GM18858 (cell line): ENCODE results near the gene CRYZL1.
"Not testable (repeated sequence)": the region's sequence is repeated elsewhere in the genome, so short reads cannot be mapped to it uniquely, and the experiment has no call there.

Source experiments
- ATAC-seq: cut with Tn5 transposase; IDR thresholded peaks from one replicate; pipeline ENCODE4 v1.9.1; 2021; ENCODE audit not compliant: unreplicated experiment

The CRYZL1 gene

DNA sequence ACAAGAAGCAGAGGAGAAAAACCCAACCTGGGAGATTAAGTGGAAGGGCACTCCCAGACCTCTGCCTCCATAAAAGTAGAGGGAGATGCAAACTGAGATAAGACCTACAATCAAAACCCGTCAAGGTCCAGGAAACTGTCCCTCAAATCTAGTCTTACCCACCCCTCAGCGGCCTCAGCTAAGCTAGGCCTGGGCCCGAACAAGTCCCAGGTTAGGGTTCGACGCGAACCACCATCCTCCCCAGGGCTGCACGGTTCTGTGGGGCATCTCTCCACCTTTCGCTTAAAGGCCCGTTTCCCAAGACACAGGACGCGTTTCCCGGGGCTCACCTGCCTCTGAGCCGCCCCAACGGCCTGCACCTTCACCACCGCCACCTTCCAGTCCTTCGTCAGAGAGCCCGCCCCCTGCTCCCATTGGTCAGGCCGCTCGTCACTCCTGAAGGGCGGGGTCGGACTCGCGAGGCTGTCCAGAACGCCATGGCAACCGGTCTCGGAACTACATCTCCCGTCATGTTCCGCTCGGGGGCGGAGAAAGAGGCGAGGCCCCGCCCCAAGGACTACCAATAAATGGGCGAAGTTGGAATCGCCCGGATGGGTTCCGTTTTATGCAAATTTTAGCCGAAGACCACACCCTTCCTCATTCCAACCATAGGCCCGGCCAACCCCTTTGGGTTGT, at the start of gene CRYZL1:
CRYZL1 (minus strand) TSS at position 390 of the 675 bp plus-strand sequence. CDS start 10,190 bp downstream, outside the sequence.
- ATAC-seq = peak; percentile 79

DNA sequence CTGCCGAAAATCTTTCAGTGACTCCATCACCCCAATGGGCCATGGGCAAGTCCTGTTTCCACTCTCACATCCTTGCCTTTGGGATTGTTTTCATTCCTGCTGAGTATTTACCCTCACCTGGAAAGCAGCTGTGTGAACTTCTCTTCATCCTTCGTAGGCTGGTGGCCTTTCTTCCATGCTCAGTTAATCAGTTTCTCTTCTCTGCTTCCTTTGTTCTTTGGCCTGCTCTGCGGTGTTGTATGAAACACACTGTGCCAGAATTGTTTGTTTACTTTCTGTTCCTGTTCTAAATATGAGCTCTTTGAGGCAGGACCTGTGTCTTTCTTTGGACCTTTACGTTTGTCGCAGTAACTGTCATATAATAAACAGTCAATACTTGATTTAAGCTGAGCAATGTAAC, 49.3 kb upstream of the CRYZL1 start:
- ATAC-seq = no peak

DNA sequence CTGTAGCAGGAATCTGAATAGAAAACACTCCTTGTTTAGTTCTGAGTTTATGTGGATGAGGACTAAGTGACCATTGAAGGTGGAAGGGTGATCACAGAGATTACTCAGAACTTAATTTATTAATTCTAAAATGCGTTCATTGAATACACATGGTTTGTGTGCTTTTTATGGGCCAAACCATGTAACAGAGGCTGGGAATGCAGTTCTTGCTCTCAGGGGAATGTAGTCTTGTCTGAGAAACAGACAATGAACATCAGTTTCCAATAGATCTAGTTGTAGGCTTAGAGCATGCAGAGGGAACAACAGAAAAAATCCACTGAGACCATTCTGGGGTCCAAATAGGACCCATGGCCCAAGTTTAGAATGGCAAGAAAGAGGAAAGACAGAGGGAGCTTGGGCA, 46.8 kb upstream of the CRYZL1 start:
- ATAC-seq = no peak

DNA sequence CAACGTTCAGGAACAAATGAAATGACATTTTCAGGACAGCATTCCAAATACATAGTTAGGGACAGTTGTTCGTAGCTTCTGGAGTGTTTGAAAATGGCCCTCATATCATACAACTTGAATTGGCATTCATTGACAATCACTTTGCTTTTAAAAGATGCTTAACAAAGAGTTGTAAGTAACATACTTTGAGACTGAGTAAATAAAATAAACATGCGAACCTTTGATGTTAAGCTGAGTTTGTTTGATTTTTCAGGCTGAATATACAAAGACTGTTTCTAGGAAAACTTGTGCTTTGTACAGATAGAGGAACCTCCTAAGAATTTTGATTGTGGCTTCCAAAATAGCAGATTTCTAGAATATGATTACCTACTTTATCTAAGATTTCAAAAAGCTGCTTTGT, 46.1 kb upstream of the CRYZL1 start:
- no peak for ATAC-seq

DNA sequence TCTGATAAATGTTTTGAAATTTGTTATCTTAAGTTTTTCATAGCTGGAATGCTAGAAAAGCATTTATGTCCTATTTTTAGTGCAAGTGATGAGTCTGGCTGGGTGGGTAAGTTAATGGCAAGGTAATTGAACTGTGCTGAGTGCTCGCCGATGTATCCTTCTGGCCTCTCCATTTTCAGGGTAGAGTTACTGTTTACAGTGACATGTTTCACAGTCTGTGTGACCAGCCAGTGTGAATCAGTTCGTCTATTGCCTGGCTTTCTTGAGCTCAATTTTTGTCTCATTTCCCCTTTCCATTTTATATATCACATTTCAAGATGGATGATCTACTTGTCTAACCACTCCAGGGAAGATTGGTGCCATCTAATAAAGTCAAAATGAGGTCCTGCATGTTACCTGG, 44.8 kb upstream of the CRYZL1 start:
- no peak for ATAC-seq

DNA sequence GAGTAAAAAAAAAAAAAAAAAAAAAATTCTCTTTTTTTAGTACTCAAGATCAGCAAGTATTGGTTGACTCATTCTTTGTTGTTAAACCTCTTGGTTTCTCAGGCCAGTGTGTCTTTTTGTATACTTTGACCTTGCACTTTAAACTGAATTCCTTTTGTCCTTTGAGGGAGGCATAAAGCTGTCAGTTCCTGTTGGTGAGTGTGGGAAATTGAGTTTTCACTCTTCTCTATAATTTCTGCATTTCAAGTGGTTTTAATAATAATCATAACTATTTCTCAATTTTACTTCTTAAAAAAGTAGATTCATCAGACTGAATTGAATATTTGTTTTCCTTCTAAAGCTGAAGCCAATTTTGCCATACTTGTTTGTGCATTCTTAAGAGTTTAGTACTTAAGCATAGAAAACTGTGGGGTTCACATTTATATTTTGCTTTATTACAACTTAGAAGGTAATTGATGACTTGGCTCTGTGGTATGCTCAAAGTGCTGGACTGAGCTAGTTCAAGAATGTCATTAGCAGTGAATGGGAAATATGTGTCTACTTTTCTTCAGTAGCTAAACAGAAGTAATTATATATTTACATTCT, 44.2 kb upstream of the CRYZL1 start:
- ATAC-seq = no peak

DNA sequence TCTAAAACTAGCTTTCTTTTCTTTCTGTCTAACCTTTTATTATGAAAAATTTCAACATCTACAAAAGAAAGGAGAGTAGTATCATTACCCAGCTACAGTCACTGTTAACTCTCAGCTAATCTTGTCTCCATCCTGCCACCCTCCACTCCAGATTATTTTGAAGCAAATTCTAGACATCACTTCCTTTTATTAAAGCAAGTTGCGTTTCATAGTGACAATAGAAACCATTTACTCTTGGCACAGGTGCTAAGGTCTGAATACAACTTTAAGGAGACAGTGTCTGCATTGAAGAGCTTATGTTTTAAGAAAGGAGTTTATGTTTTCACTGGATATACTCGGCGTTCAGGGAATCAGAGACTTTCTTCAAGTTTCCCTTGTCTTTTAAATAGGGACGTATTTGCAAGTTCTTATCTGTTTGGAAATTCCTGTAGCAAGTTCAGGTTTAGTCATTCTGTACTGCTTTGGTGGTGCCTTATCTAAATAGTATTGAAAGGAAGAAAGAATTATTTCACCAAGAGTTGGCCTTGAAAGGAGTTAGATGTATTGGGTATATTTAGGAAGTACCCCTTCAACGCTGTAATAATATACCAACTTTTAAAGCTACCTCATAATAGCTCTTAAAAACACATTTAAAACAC, 43.5 kb upstream of the CRYZL1 start:
- no peak for ATAC-seq

DNA sequence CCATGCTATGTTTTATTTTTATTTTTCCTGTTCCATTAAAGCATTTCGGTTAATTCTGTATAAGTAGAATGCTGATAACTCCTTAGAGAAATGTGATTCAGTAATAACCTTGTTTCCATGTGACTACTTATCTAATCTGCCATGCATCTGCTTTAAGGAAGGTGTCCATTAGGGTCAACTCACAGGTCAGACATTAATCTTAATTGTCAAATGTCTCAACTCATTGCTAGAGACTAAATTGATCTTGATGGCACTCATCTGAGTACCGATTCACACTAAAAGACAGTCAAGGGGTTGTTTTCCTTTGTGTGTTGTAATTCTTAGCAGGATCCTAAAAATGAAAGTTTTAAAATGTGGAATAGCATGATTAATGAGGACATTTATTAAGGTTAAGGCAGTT, 42.5 kb upstream of the CRYZL1 start:
- ATAC-seq = no peak

DNA sequence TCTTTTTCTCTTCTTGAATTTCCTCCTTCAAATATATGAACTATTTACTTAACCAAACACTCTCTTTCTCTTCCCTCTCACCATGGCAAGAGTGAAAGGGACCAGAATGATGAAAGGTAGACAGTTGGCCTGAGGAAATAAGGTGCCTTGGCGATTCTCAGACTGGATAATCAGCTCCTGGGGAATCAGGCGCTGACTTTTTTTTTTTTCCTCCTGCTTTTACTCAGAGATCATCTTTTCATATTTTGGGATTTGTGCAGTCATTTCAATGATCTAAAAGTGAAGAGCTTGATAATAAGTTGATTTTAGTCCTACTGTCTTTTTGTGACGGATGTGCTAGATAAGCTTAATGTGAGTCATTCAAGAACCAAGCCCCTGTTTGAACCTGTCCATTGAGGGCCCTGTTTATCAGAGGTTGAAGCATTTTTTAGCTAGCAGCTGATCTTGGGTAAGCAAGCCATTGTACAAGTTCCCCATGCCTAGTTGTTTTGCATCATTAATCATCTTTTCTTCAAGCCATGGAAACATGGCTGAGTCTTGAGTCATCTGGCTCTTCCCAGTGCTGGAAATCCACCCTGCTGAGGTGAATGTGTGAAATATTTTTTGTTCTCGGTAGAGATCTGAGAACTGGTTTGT, 41.6 kb upstream of the CRYZL1 start:
- ATAC-seq = no peak

DNA sequence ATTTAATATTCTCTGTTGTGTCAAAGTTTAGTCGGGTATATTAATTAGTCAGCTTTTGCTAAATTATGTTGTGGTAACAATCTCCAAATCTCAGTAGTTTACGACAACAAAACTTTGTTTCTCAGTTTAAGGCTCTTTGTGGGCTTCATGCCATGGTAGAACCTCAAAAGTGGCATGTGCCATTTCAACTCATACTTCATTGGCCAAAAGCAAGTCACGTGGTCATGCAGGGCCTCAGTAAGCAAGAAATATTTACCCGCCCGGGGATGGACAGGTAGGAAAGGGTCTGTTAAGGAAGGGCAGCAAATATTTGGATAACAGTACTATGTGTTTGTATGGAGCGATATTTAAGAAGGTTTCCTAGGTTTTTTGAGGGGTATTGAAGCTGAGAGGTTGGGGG, 39.3 kb upstream of the CRYZL1 start:
- ATAC-seq = no peak

DNA sequence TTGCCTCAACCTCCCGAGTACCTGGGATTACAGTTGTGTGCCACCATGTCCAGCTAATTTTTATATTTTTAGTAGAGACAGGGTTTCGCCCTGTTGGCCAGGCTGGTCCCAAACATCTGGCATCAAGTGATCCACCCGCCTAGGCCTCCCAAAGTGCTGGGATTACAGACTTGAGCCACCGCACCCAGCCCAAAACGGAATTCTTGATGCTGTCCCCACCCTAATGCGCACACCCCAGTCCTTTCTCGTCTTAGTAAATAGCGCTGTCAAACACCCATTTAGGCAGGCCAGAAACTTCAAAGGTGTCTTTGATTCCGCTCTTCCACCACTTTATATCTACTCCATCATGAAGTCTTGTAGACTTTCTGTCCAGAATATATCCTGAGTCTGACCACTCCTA, 35.9 kb upstream of the CRYZL1 start:
- ATAC-seq = no peak

DNA sequence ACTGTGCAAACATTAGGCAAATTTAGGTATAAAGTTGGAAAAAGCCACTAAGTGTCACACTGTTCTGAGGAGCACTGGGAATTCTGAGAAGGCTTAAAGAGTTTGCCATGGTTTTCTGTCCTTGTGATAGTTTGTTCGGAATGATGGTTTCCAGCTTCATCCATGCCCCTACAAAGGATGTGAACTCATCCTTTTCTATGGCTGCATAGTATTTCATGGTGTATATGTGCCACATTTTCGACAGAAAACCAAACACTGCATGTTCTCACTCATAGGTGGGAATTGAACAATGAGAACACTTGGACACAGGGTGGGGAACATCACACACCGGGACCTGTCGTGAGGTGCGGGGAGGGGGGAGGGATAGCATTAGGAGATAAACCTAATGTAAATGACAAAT, 35.1 kb upstream of the CRYZL1 start:
- ATAC-seq = not testable (repeated sequence)

DNA sequence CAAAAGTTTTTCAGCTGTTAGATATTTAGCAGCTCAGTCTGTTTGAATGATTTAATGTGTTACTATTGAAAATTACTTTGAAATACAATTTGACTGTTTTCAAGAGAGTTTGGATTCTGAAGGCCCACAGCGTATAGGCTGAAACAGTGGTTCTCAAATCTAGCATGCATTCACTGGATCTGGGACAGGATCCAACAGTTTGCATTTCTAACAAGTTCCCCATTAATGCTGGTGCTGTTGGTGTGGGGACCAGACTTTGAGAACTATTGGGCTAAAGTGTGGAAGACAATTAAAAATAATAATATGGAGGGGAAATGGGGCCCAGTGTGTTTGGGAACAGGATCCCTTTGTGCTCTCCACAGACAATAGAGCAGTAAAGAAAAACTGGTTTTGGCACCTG, 32.7 kb upstream of the CRYZL1 start:
- ATAC-seq = no peak

DNA sequence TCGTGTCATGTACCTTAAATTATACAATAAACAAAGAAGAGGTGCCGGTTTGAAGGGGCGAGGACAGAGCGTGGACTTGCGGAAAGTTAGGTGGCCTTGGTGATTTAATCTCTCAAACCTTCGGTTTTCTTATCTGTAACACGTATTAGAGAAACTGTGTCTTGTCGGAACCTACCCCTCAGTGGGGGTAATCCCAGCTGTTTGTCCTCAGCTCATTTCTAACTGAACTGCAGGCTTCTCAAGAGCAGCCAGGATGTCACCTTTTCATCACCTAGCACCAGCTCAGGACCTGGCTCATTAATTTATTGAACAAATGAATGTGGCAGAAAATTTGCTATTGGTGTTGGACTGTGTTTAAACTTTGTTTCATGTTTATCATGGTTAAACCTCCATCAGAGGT, 31.9 kb upstream of the CRYZL1 start:
- ATAC-seq = no peak

DNA sequence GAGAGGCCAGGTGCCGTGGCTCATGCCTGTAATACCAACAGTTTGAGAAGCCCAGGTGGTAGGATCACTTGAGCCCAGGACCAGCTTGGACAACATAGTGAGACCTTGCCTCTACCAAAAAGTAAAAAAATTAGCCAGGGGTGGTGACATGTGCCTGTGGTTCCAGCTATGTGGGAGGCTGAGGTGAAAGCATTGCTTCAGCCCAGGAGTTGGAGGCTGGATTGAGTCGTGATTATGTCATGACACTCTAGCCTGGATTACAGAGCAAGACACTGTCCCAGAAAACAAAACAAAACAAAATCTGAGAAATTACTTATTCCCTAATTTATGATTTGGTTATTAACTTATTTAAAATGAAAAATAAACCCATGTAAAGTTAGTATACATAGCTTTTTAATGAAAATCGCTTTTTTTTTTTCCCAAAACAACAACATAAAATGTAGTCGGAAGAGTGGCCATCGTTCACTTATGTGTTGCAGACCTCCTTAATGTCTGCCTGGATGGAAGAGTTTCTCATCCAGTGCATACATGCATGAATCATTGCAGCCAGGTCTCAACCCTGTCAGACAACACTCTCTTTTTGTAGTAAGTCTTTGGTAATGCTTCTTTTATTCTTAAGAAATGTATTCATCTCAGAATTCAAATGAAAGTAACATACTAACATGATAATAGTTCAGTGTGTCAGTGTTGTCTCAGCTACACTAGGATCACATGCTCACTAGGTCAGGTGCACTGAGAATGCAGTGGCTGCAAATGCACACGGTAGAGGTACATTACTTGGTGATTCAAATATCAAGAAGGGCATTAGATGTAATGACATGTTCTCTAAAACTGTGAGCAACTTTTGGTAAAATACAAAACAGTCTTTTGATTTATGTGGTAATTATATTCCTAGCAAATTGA, 28.8 kb upstream of the CRYZL1 start:
- no peak for ATAC-seq

DNA sequence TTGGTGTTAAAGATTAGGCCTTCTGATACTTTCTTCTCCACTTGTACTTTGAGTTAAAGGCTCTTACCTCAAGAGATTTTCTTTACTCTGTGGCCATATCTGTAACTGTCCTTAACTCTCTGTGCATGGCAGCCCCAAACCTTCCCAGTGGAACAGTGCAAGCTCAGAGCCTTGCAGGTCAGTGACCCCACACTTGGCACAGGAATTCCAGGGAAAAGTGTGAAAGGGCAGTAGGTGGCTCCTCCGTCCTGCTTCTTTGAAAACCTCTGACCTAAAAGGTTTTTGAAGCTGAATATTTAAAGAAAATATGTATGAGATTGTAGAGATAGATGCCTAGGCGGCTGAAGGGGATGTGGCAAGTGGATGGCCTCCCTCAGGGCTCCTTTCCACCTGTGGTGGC, 27.1 kb upstream of the CRYZL1 start:
- no peak for ATAC-seq

DNA sequence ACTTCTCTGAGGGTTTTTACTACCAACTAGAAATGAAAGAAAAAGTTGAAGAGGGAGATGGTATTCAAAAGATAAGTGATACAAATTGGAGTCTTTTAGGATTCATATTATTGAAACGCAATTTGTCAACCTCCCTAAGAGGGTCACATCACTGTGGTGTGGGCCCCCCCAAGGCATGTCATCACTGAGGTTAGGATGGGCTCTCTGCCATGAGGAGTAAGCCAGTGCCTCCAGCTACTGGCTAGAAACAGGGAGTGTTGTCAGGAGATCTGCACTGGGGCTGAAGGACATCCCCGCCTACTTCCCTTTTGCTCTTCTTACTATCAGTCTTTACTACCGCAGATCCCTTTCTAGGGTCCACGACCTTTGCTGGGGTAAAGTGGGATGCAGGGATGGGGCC, 26.6 kb upstream of the CRYZL1 start:
- no peak for ATAC-seq

DNA sequence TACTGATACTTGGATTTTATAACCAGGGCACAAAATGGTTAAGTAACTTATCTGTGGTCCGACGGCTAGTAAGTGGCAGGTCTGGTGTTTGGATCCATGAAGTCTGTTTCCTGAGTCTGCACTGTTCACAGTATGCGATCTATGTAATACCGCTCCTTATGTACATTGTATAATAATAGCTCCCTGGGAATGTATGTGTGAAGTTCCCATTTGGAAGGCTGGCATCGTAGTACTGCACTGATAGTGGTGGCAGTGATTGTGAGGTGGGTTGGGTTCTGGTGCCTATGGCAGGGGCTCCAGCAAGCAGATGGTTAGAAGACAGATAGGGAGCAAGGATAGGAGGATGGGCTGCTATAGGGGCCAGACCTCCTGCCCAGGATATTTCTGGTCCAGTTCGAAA, 26.1 kb upstream of the CRYZL1 start:
- no peak for ATAC-seq

DNA sequence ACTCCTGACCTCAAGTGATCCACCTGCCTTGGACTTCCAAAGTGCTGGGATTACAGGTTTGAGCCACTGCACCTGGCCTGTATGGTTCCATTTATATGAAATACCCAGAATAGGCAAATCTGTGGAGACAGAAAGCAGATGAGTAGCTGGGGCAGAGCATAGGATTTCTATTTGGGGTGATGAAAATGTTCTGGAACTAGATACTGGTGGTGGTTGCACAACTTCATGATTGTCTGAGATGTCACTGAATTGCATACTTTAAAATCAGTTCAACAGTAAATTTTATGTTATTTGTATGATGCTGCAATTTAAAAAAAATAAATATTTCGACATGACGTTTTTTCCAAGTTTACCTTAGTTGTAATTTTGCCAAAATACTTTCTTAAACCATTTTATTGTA, 24.6 kb upstream of the CRYZL1 start:
- no peak for ATAC-seq

DNA sequence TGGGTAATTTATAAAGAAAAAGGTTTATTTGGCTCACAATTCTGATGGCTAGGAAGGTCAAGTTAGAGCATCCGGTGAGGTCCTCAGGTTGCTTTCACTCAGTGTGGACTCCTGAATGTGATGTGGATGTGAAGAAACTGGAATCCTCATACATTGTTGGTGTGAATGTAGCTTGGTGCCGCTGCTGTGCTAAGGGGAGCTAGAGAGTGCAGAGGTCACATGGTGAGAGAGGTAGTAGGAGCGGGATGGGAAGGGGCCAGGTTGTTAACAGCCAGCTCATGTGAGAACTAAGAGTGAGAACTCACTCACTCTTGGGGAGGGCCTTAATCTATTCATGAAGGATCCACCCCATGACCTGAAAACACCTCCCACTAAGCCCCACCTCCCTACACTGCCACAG, 22.6 kb upstream of the CRYZL1 start:
- ATAC-seq = no peak

DNA sequence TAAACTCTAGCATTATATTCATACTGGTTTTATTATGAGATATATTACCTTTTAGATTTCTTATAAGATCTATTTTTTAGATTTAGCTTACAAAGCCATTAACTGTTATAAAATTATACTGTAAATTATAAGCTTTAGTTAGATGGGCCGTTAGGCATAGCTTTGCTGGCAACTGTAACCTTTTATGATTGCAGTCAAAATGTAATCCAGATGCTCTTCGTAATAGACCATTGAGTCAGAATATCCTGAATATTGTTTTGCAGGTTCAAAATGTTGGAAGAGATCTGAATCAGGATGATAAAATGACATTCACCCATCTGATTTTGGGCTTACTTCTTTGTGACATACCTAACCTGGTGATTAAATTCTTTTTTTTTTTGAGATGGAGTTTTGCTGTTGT, 21.7 kb upstream of the CRYZL1 start:
- no peak for ATAC-seq
